ENCODE results near the gene MPV17L.

Gene MPV17L

GRCh38 chr16:15459791-15460190 is 64.2 kb downstream of the MPV17L start:
- Histone ChIP-seq H3K9ac (ENCODE audit: insufficient read length) (no peak overlapping the region), H3K4me3 (no peak overlapping the region), H3K36me3 (ENCODE audit: insufficient read depth, low read length) (no peaks in the 10 kb centered on the region), H3K9me3 (ENCODE audit: low read depth, low read length) (no peaks in the 10 kb centered on the region), H3K27ac (no peak overlapping the region)
- no peak for DNase-seq (ENCODE audit: low read depth, low spot score)
- TF ChIP-seq FOXP2 (optimal IDR thresholded peaks at IDR 0.05; ENCODE audit: control extremely low read depth, extremely low read length, insufficient read depth) (no peak), POLR2AphosphoS5 (IDR thresholded peaks at IDR 0.05; ENCODE audit: borderline replicate concordance, low read depth, low read length) (no peak), EZH2 (IDR thresholded peaks at IDR 0.05) (no peak)

- no peak overlapping the region for H3K4me3 ChIP-seq
- TF ChIP-seq FOXP2 (optimal IDR thresholded peaks at IDR 0.05; ENCODE audit: control extremely low read depth, extremely low read length, insufficient read depth), result no peak
- TF ChIP-seq EZH2 (IDR thresholded peaks at IDR 0.05), result no peak
- no peak for TF ChIP-seq POLR2AphosphoS5 (IDR thresholded peaks at IDR 0.05; ENCODE audit: borderline replicate concordance, low read depth, low read length)
- no peaks in the 10 kb centered on the region for H3K9me3 ChIP-seq (ENCODE audit: low read depth, low read length)
- H3K9ac ChIP-seq (ENCODE audit: insufficient read length), result no peak overlapping the region
- H3K27ac ChIP-seq, result no peak overlapping the region
- no peaks in the 10 kb centered on the region for H3K36me3 ChIP-seq (ENCODE audit: insufficient read depth, low read length)
- DNase-seq (ENCODE audit: low read depth, low spot score), result no peak
Measured at GRCh38 chr16:15460601-15461000, 65.0 kb downstream of the MPV17L start.

GRCh38 chr16:15461376-15461775 is 65.8 kb downstream of the MPV17L start:
- H3K27ac ChIP-seq, result no peak overlapping the region
- no peaks in the 10 kb centered on the region for H3K9me3 ChIP-seq (ENCODE audit: low read depth, low read length)
- H3K4me3 ChIP-seq, result no peak overlapping the region
- no peak overlapping the region for H3K9ac ChIP-seq (ENCODE audit: insufficient read length)
- DNase-seq (ENCODE audit: low read depth, low spot score), result no peak
- TF ChIP-seq EZH2 (IDR thresholded peaks at IDR 0.05), result no peak
- TF ChIP-seq FOXP2 (optimal IDR thresholded peaks at IDR 0.05; ENCODE audit: control extremely low read depth, extremely low read length, insufficient read depth), result no peak
- no peak for TF ChIP-seq POLR2AphosphoS5 (IDR thresholded peaks at IDR 0.05; ENCODE audit: borderline replicate concordance, low read depth, low read length)
- H3K36me3 ChIP-seq (ENCODE audit: insufficient read depth, low read length), result no peaks in the 10 kb centered on the region

Data from SK-N-MC (cell line).